Pancreas (tissue), 10 donors: ENCODE measurements around the gene DOCK3. TPM values are rescaled to one million over a fixed set of nuclear protein-coding genes. Genes with fewer than 3 reads are reported as not detected.
"Not testable (repeated sequence)": the region's sequence is repeated elsewhere in the genome, so short reads cannot be mapped to it uniquely, and the experiment has no call there.

Experiments
- ATAC-seq, 4 donors: fragments of 200-7000 bp; cut with Tn5 transposase; one replicate each; pipeline versions ENCODE4 v1.8.0 to v1.9.1; 2020; ENCODE audit warnings: mild to moderate bottlenecking in 4 of 4, moderate library complexity in 4 of 4
- DNase-seq, 6 donors: peaks; one replicate each; pipeline ENCODE4 v3.0.0-alpha.2; 2020
- FAIRE-seq: peaks from 2 replicates; lab custom pipeline; 2012; peaks lifted over from hg19 to GRCh38; lab: Jason Lieb, UNC
- H3K27ac ChIP-seq, 4 donors: fragments of 200-600 bp; sonication (generic); 1 replicate in 3 of 4; 2 replicates in 1 of 4; pipeline versions ENCODE4 v1.5.0 to v1.8.0; 2020
- H3K27me3 ChIP-seq, 4 donors: fragments of 200-600 bp; one replicate each; pipeline ENCODE4 v1.8.0; 2021
- H3K36me3 ChIP-seq, 3 donors: fragments of 200-600 bp; sonication (generic) in 1 of 3; one replicate each; pipeline versions ENCODE4 v1.5.0 to v1.8.0; 2020 to 2021
- H3K4me1 ChIP-seq, 3 donors: fragments of 200-600 bp; one replicate each; pipeline ENCODE4 v1.8.0; 2021
- H3K4me3 ChIP-seq, 4 donors: fragments of 200-600 bp; sonication (generic) in 2 of 4; one replicate each; pipeline versions ENCODE4 v1.5.0 to v1.8.0; 2020 to 2021
- H3K9me3 ChIP-seq, 4 donors: fragments of 200-600 bp; one replicate each; pipeline ENCODE4 v1.8.0; 2021
- CTCF ChIP-seq, 4 donors: fragments of 200-600 bp; sonication (generic) in 3 of 4; IDR thresholded peaks; one replicate each; pipeline versions ENCODE4 v1.5.0 to v1.8.0; 2021; ENCODE audit warnings: antibody characterized with exemption in 4 of 4
- WGBS, 2 donors: extraction: QIAGEN DNeasy Blood & Tissue Kit; methylation state at CpG; one replicate each; pipeline ENCODE4 v1.1.7; 2013; 5-methylcytosine and 5-hydroxymethylcytosine counted together
- intact Hi-C, 3 donors: fragments of 100-400 bp; cut with DNase I; formaldehyde crosslinking; loops; one replicate each; pipeline versions ENCODE4 v1.11.1 to v1.14.2; 2022
- polyA plus RNA-seq, 2 donors: library from polyadenylated mRNA; stranded (reverse); fragments of 200-250 nt; gene quantifications; one replicate each; pipeline ENCODE4 v1.2.3, GENCODE V29; 2013
- total RNA-seq, 6 donors: library from RNA; stranded (reverse); fragmentation: NEBNext Ultra II Directional in 4 of 6; extraction: Animal tissue kit (Norgen Biotek cat#: 25700) in 4 of 6; gene quantifications; one replicate each; pipeline versions ENCODE4 v1.2.1 to v1.2.4, GENCODE V29; 2021 to 2023
- donor health status: healthy with polysubstance abuse.
- donor health status: DM: no; HTN: no; CAD: no; lungs with moderate emphysema.
- donor health status: DM: no; HTN: no; CAD: no.
- donor health status: control.
- donor health status: control.
- donor health status: Bipolar disorder and iron deficiency.
- donor health status: DM: yes; HTN: yes; CAD: no.
- donor health status: DM: no; HTN: no; CAD: no.
- donor health status: DM: no; HTN: no; CAD: no.
- donor health status: DM: yes; HTN: yes; CAD: no.

Gene DOCK3
- total and polyA plus RNA-seq, 8 donors, result 0.09 to 1.5 (median 0.36) TPM

- no peaks in the 10 kb centered on the region for H3K9me3 ChIP-seq
- no peak overlapping the region for H3K4me3 ChIP-seq
- no peaks in the 10 kb centered on the region for H3K36me3 ChIP-seq
- TF ChIP-seq CTCF (IDR thresholded peaks at IDR 0.05), result no peak
- FAIRE-seq, result no peak
- WGBS, 2 donors, result 65 to 71% methylated on average over 5 of the region's 5 CpGs
- H3K27me3 ChIP-seq, result no peaks in the 10 kb centered on the region
- intact Hi-C loops, result no loop called here
- DNase-seq, result no peak
- H3K4me1 ChIP-seq, result no peaks in the 10 kb centered on the region
- no peak overlapping the region for H3K27ac ChIP-seq
- ATAC-seq, result no peak
These were observed 75.1 kb downstream of the DOCK3 start for GRCh38 chr3:50749822-50750221.

- Histone ChIP-seq H3K27ac (no peak overlapping the region), H3K36me3 (no peaks in the 10 kb centered on the region), H3K4me3 (no peak overlapping the region), H3K4me1 (no peaks in the 10 kb centered on the region), H3K27me3 (no peaks in the 10 kb centered on the region), H3K9me3 (no peaks in the 10 kb centered on the region)
- WGBS, 2 donors, result 82 to 86% methylated on average over 5 of the region's 5 CpGs
- DNase-seq (no peak), ATAC-seq (no peak), FAIRE-seq (no peak)
- TF ChIP-seq CTCF (IDR thresholded peaks at IDR 0.05), result no peak
- intact Hi-C loops, result no loop called here
These were observed 84.3 kb downstream of the DOCK3 start for GRCh38 chr3:50759015-50759414.

- intact Hi-C loops, result no loop called here
- ATAC-seq, result no peak
These were observed 103.0 kb downstream of the DOCK3 start for GRCh38 chr3:50777680-50778079.

GRCh38 chr3:50781766-50782165 is 107.0 kb downstream of the DOCK3 start:
- DNase-seq, H3K27ac ChIP-seq, H3K4me3 ChIP-seq, H3K36me3 ChIP-seq, H3K9me3 ChIP-seq, FAIRE-seq, intact Hi-C loops, ATAC-seq, H3K27me3 ChIP-seq, H3K4me1 ChIP-seq: not testable (repeated sequence)
- WGBS, 2 donors, result 88 to 94% methylated on average over 3 of the region's 3 CpGs

More at GRCh38 chr3:50777680-50778079, 103.0 kb downstream of the DOCK3 start:
- no peaks in the 10 kb centered on the region for H3K9me3 ChIP-seq
- no peak overlapping the region for H3K27ac ChIP-seq
- 69% methylated on average over 1 of the region's 1 CpG for WGBS, 2 donors
- no peak for TF ChIP-seq CTCF (IDR thresholded peaks at IDR 0.05)
- no peak for FAIRE-seq
- no peak for DNase-seq
- no peaks in the 10 kb centered on the region for H3K4me1 ChIP-seq
- no peaks in the 10 kb centered on the region for H3K36me3 ChIP-seq
- H3K4me3 ChIP-seq, result no peak overlapping the region
- H3K27me3 ChIP-seq, result no peaks in the 10 kb centered on the region

GRCh38 chr3:50786631-50787030 is 111.9 kb downstream of the DOCK3 start:
- Histone ChIP-seq H3K27me3 (no peaks in the 10 kb centered on the region), H3K9me3 (no peaks in the 10 kb centered on the region), H3K27ac (no peak overlapping the region), H3K36me3 (no peaks in the 10 kb centered on the region), H3K4me3 (no peak overlapping the region), H3K4me1 (no peaks in the 10 kb centered on the region)
- DNase-seq (no peak), ATAC-seq (no peak), FAIRE-seq (no peak)
- TF ChIP-seq CTCF (IDR thresholded peaks at IDR 0.05), result no peak
- 69 to 71% methylated on average over 5 of the region's 5 CpGs for WGBS, 2 donors
- intact Hi-C loops, result no loop called here

GRCh38 chr3:50790894-50791293 is 116.2 kb downstream of the DOCK3 start:
- H3K27me3 ChIP-seq, DNase-seq, H3K27ac ChIP-seq, H3K36me3 ChIP-seq, intact Hi-C loops, H3K4me3 ChIP-seq, H3K4me1 ChIP-seq, H3K9me3 ChIP-seq, ATAC-seq, FAIRE-seq: not testable (repeated sequence)
- WGBS, 2 donors, result 82 to 83% methylated on average over 2 to 3 of the region's 3 CpGs
